ENCODE data around the gene HEXIM2. TPM values are rescaled to one million over a fixed set of nuclear protein-coding genes. Genes with fewer than 3 reads are reported as not detected.
A peak's percentile ranks its signal among the peaks of the same experiment; 100 is the strongest.

Gene HEXIM2
- total RNA-seq, 1 experiment from 2014 or later, result 22.4 TPM

DNA sequence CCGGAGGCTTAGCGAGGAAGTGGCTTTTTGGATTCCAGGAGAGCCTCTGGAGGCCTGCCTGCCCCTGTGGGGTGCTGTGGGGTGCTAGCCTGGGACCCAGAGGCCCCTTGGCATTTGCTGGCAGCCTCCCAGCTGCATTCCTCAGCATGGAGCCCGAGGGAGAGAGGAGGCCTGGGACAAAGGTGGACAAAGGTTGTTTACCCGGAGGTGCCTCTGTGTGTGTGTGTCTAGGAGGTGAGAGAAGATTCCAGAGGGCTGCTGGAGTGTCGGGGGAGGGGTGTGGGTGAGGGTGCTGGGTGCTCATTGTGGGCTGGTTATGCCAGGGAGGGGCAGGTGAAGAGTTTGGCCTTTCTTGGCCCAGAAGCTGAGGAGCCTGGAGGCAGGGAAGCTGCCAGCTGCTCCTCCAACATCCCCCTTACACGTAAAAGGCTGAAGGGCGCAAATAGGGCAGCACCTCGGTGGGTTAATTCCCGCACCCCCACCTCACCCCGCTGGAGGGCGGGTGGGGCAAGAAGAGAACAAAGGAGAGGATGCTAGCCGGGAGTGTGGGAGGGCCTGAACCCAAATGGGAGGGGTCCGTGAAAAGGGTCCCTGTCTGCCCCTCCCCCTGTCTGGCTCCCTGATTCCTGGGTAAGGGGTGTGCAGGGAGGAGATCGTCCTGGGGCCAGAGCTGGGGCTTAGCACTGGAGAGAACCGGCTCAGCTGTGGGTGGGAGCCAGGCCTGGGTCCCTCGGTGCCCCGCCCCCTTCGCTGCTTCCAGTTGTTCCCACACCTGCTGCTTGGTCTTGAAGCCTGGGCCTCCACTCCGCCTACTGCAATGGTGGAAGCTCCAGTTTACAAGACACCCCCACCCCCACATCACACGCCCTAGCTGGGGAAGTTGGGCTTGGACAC lies 9.9 kb downstream of the HEXIM2 start:
- no peaks in the 10 kb centered on the region for H3K9me2 ChIP-seq (ENCODE audit: insufficient read depth)
- BruUV-seq (replicated peaks), result TSS peak; percentile 67
- intact Hi-C loops (cut with micrococcal nuclease; ENCODE audit: unreplicated experiment), result loop anchor here (1.0 kb wide), 3 partner anchors 10 to 26 kb away; partner anchors contain the start of genes HEXIM1 and HEXIM2
- H2AFZ ChIP-seq, result 0 out of 2 replicates have a peak overlapping the region, but pooled peaks have one; percentile 0
- H3K27ac ChIP-seq, result peak overlapping the region; percentile 95
- H3K4me1 ChIP-seq (replicated peaks; ENCODE audit: insufficient read depth), result peaks cover 88% of the 10 kb centered on the region
- H4K20me1 ChIP-seq (ENCODE audit: insufficient read depth), result no peaks in the 10 kb centered on the region
- peaks cover 18% of the 10 kb centered on the region for H3K79me2 ChIP-seq (ENCODE audit: low read depth)
- no peaks in the 10 kb centered on the region; the same call in 1 of the 2 replicates for H3K36me3 ChIP-seq (ENCODE audit: low read depth)
- H3F3A ChIP-seq (ENCODE audit: insufficient read depth, low read depth), result peaks cover 86% of the 10 kb centered on the region
- POLR2A ChIA-PET (ENCODE audit: unreplicated experiment), result interaction anchor here (0.5 to 2.8 kb wide), 10 partner anchors 10 to 1332 kb away, joined by 3 to 100 read pairs (median 5); partner anchors contain the start of genes HEXIM1 and HEXIM2
- no peaks in the 10 kb centered on the region for H3K9me3 ChIP-seq (ENCODE audit: insufficient read depth, low read depth)
- peak overlapping the region; percentile 94 for H3K4me2 ChIP-seq
- no peaks in the 10 kb centered on the region for H3K27me3 ChIP-seq (ENCODE audit: insufficient read depth, low read depth)
- peak overlapping the region; percentile 60 for H3K4me3 ChIP-seq
- TF ChIP-seq, protein P1, sequence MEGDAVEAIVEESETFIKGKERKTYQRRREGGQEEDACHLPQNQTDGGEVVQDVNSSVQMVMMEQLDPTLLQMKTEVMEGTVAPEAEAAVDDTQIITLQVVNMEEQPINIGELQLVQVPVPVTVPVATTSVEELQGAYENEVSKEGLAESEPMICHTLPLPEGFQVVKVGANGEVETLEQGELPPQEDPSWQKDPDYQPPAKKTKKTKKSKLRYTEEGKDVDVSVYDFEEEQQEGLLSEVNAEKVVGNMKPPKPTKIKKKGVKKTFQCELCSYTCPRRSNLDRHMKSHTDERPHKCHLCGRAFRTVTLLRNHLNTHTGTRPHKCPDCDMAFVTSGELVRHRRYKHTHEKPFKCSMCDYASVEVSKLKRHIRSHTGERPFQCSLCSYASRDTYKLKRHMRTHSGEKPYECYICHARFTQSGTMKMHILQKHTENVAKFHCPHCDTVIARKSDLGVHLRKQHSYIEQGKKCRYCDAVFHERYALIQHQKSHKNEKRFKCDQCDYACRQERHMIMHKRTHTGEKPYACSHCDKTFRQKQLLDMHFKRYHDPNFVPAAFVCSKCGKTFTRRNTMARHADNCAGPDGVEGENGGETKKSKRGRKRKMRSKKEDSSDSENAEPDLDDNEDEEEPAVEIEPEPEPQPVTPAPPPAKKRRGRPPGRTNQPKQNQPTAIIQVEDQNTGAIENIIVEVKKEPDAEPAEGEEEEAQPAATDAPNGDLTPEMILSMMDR (conservative IDR thresholded peaks at IDR 0.05), result no peak
- no peak for TF ChIP-seq EZH2 (IDR thresholded peaks at IDR 0.05; ENCODE audit: low read depth)
- CTCF ChIA-PET, result interaction anchor here (0.6 to 2.9 kb wide), 6 partner anchors 17 to 36 kb away, joined by 3 to 32 read pairs (median 6); partner anchors contain the start of gene ACBD4
- DNase-seq, result peak; percentile 93 to 97

DNA sequence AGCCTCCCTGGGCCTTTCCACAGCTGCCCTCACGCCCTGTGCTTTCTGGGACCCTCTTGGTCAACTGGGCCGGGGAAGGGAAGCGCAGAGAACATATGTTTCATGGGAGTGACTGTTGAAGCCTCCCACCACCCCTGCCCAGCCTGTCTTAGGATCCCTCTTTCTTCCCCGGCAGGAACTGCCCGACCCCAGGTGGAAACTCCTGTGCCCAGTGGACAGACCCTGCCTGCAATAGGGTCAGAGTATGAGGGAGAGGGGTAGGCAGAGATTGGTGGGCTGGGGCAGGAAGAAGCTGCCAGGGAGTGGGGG lies 10.5 kb downstream of the HEXIM2 start:
- H3K9me2 ChIP-seq (ENCODE audit: insufficient read depth), result no peaks in the 10 kb centered on the region
- peaks cover 18% of the 10 kb centered on the region for H3K79me2 ChIP-seq (ENCODE audit: low read depth)
- peak overlapping the region; percentile 94 for H3K4me2 ChIP-seq
- H2AFZ ChIP-seq, result no peak overlapping the region
- no peak for DNase-seq
- H4K20me1 ChIP-seq (ENCODE audit: insufficient read depth), result no peaks in the 10 kb centered on the region
- TF ChIP-seq EZH2 (IDR thresholded peaks at IDR 0.05; ENCODE audit: low read depth), result no peak
- ChIA-PET CTCF (interaction anchor here (0.8 to 2.9 kb wide), 3 partner anchors 22 to 37 kb away, joined by 8 to 32 read pairs (median 12); partner anchors contain the start of gene ACBD4), POLR2A (ENCODE audit: unreplicated experiment) (interaction anchor here (0.6 to 2.8 kb wide), 8 partner anchors 10 to 164 kb away, joined by 3 to 100 read pairs (median 12); partner anchors contain the start of genes HEXIM1 and HEXIM2)
- intact Hi-C loops (cut with micrococcal nuclease; ENCODE audit: unreplicated experiment), result loop anchor here (1.0 kb wide), 1 partner anchor 24 kb away; the partner anchor contains the start of gene HEXIM1
- no peaks in the 10 kb centered on the region; the same call in 1 of the 2 replicates for H3K36me3 ChIP-seq (ENCODE audit: low read depth)
- H3K4me1 ChIP-seq (replicated peaks; ENCODE audit: insufficient read depth), result peaks cover 93% of the 10 kb centered on the region
- BruUV-seq (replicated peaks), result no TSS peak
- no peaks in the 10 kb centered on the region for H3K9me3 ChIP-seq (ENCODE audit: insufficient read depth, low read depth)
- peak overlapping the region; percentile 95 for H3K27ac ChIP-seq
- H3K4me3 ChIP-seq, result peak overlapping the region; percentile 60
- peaks cover 92% of the 10 kb centered on the region for H3F3A ChIP-seq (ENCODE audit: insufficient read depth, low read depth)
- no peaks in the 10 kb centered on the region for H3K27me3 ChIP-seq (ENCODE audit: insufficient read depth, low read depth)

DNA sequence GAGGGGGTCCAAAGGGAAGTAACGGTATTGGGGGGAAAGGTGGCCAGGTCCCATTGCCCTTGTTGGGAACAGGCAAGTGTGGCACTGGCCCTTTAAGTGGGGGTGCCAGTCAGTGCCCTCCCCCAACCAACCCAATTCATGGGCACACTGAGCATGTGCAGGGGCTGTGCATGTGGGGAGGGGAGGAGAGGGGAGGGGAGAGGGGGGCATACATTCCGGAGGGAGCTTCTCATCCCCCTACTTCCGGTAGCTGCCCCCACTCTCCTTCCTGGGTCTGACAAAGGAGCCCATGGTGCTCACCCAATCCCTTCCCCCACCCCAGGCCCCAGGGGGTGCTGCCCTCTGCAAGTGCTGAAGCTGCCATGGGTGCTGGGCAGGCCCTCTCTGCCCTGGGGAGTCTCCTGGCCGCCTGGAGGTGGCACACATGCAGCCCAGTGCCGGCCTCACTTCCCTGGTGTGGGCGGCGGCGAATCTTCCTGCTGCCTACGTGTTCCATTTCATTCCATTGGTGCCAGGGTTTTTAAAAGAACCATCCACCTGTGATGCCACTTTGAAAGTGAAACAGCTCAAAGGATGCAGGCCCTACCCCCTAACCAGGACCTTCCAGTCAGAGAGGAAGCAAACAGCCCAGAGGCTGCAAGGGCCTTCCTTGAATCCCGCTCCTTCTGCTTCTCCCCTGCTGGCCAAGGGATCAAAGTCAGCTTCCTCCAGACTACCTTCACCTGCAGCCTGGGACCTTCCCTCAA lies 11.0 kb downstream of the HEXIM2 start:
- Histone ChIP-seq H3K36me3 (ENCODE audit: low read depth) (no peaks in the 10 kb centered on the region; the same call in 1 of the 2 replicates), H3F3A (ENCODE audit: insufficient read depth, low read depth) (peaks cover 93% of the 10 kb centered on the region), H3K9me3 (ENCODE audit: insufficient read depth, low read depth) (no peaks in the 10 kb centered on the region), H3K9me2 (ENCODE audit: insufficient read depth) (no peaks in the 10 kb centered on the region), H3K27ac (peak overlapping the region; percentile 95), H3K4me1 (replicated peaks; ENCODE audit: insufficient read depth) (peaks cover 93% of the 10 kb centered on the region), H4K20me1 (ENCODE audit: insufficient read depth) (no peaks in the 10 kb centered on the region), H3K4me2 (peak overlapping the region; percentile 94), H3K4me3 (peak overlapping the region; percentile 60), H3K27me3 (ENCODE audit: insufficient read depth, low read depth) (no peaks in the 10 kb centered on the region), H3K79me2 (ENCODE audit: low read depth) (peaks cover 16% of the 10 kb centered on the region), H2AFZ (no peak overlapping the region)
- no TSS peak for BruUV-seq (replicated peaks)
- DNase-seq, result peak; percentile 97
- CTCF ChIA-PET, result interaction anchor here (0.5 to 2.9 kb wide), 5 partner anchors 11 to 37 kb away, joined by 3 to 32 read pairs (median 8); partner anchors contain the start of gene ACBD4
- TF ChIP-seq, protein P1 (conservative IDR thresholded peaks at IDR 0.05), result no peak; the same call in 1 of the 2 replicates
- no peak for TF ChIP-seq EZH2 (IDR thresholded peaks at IDR 0.05; ENCODE audit: low read depth)
- POLR2A ChIA-PET (ENCODE audit: unreplicated experiment), result interaction anchor here (0.6 to 2.8 kb wide), 13 partner anchors 11 to 629 kb away, joined by 3 to 100 read pairs (median 6); partner anchors contain the start of genes HEXIM1 and HEXIM2
- intact Hi-C loops (cut with micrococcal nuclease; ENCODE audit: unreplicated experiment), result loop anchor here (1.0 kb wide), 1 partner anchor 24 kb away; the partner anchor contains the start of gene HEXIM1

Data from PC-9 (cell line).